HG02759 (cell line): ENCODE results near the gene DNLZ.

Experiments used
- ATAC-seq: cut with Tn5 transposase; IDR thresholded peaks from one replicate; pipeline ENCODE4 v1.9.1; 2021; ENCODE audit warnings: mild to moderate bottlenecking, moderate library complexity; ENCODE audit not compliant: unreplicated experiment

DNLZ gene

GRCh38 chr9:136333486-136333885 lies 30.1 kb downstream of the DNLZ start:
- ATAC-seq: no peak

DNA sequence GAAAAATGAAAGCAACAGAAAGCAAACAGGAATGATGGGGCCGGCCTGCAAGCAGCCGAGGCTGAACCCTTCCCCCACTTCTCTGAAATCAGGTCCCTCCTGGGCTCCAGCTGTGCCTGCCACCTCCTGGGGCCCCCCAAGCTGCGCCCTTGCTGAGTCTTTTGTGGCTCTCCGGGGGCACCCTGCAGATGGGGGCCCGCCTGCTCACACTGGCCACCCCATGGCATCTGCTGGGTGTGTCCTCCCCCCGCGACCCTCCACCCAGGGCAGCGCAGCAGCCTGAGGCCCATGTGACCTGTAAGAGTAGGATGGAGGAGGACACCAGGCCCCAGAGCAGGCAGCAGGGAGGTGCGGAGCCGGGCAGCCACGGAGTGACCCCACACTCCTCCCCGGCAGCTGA lies 30.5 kb downstream of the DNLZ start:
- no peak for ATAC-seq

- ATAC-seq: no peak
Measured at GRCh38 chr9:136332482-136332983, 31.0 kb downstream of the DNLZ start.

GRCh38 chr9:136331556-136332481 lies 31.7 kb downstream of the DNLZ start:
- no peak for ATAC-seq

DNA sequence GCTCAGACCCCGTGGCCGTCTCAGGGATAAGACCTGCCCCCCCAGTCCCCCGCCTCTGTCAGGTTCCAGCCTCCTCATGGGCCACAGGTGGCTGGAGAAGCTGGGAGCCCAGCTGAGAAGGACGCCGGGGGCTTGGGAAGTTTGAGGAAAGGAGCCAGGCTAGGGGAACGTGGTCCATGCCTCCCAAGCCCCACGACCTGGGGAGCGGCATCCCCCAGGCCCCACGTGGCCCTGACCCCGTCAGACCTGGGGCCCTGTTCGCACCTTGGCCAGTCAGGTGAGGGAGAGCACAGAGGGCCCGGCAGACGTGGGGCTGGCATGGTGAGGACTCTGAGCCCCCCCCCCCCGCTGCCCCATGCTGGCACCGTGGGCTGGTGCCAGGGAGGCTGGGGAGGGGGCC lies 32.5 kb downstream of the DNLZ start:
- ATAC-seq: no peak

DNA sequence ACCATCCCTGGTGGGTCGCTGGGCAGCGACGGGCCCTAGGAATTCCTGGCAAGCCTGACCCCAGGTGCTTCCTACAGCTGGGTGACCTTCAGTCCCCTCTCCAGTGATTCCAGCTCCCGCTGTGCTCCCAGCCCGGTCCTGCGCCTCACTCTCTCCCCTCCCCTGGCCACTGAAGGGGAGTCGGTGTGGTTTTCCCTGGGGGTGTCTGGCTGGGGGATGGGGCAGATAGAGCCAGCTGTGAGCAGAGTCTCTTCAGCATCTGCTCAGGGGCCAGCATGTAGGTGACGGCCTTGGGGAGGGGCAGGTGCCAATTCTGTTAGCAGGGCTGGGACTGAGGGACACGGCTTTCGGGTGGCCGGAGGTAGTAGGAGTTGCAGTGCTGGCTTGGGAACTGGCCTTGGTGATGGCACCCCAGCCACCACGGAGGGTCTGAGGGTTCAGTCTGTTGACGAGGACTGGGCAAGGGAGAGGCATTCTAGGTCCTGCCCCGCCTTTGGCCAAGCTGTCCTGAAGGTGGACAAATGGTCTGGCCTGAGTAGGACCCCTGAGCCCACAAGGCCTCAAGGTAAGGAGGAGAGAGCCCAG lies 33.0 kb downstream of the DNLZ start:
- no peak for ATAC-seq

DNA sequence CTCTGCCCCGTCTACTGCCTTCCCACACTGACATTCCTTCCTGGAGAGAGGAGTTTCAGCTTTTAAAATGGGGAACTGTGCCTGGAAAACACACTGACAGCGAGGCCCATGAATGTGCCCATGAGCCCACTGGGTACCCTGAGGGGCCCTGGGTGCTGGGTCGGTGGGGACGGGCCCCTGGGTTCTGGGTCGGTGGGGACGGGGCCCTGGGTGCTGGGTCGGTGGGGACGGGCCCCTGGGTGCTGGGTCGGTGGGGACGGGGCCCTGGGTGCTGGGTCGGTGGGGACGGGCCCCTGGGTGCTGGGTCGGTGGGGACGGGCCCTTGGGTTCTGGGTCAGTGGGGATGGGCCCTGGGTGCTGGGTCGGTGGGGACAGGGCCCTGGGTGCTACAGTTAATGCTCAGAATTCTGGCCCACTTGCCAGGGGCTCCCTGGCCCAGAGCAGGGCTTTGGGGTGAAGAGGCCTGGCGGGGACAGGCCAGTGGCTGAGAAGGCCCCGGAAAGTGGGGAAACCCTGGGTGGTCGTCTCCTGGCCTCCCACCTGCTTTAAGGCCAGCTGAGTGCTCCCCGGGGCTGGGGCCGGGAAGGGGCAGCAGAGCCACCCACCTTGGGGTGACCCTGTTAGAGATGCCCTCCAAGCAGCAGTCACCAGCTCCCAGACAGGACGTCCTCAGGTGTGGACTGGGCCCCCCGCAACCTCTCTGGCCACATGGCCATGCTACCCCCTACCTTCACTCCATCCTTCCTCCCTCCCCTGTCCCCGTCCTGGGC lies 33.7 kb downstream of the DNLZ start:
- ATAC-seq: no peak

DNA sequence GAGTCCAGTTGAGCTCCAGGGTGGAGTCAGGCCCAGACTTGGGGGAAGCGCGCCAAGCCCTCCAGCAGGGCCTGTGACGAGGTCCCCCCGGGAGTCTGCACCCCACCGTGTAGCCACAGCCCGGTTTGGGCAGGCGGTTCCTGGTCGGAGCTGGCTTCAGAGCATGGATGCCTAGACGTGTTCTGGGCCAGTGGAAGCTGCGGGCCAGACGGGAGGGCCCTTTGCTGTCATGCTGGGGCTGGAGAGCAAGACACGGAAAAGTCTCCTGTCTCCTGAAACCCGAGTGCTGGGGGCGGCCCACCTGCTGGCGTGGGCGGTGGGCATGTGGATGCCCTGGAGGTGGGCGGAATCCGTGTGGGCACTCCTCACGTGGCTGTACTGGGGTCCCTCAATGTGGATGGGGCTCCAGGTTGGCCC lies 34.3 kb downstream of the DNLZ start:
- no peak for ATAC-seq

DNA sequence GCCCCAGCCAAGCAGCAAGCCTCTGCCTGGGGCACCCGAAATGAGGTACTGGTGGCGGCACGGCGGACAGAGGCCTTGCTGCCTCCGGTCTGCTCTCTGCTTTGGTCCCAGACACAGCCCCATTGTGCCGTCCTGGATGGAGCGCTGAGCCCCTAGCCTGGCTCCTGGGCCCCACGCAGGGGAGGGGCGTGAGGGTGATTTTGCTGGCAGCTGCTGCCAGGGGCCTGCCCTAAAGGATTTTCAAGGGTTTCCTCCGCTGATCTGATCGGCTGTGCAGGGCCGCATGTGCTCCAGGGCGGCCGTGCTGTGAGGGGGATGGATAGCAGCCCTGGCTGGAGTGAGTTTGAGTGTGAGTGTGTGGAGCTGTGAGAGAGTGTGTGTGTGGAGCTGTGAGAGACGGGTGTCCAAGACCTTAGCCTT lies 34.9 kb downstream of the DNLZ start:
- ATAC-seq: no peak

- no peak for ATAC-seq
Measured at GRCh38 chr9:136328011-136328621, 35.4 kb downstream of the DNLZ start.

GRCh38 chr9:136327304-136327974 lies 36.1 kb downstream of the DNLZ start, which contains the start of gene GPSM1:
TSS of gene GPSM1 (plus strand) at chr9:136327539. CDS start at chr9:136327696, 157 bp downstream.
- ATAC-seq: no peak

- ATAC-seq: no peak
Measured at GRCh38 chr9:136326761-136327303, 36.7 kb downstream of the DNLZ start.

- no peak for ATAC-seq
Measured at GRCh38 chr9:136326061-136326760, 37.3 kb downstream of the DNLZ start.

GRCh38 chr9:136325358-136325757 lies 38.2 kb downstream of the DNLZ start:
- no peak for ATAC-seq

GRCh38 chr9:136324501-136325300 lies 38.8 kb downstream of the DNLZ start:
- no peak for ATAC-seq

DNA sequence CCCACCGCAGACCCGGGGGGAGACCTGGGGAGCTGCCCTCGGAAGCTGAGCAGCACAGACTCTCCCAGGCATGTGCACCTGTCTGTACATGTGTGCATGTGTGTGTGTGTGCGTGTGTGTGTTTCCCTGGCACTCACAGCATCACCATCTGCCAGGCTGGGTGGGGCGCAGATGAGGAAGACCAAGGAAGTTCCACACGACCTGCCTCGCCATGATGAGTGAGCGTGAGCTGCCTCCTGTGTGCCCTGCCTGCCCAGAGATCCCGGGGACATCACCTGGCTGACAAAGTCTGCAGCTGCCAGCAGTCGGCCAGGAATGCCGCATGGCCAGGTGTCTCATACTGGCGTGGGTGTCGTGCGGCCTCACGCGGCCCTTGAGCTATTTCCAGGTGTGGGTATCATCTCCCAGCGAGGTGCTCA lies 40.2 kb downstream of the DNLZ start:
- no peak for ATAC-seq

- ATAC-seq: no peak
Measured at GRCh38 chr9:136322756-136323330, 40.7 kb downstream of the DNLZ start.

DNA sequence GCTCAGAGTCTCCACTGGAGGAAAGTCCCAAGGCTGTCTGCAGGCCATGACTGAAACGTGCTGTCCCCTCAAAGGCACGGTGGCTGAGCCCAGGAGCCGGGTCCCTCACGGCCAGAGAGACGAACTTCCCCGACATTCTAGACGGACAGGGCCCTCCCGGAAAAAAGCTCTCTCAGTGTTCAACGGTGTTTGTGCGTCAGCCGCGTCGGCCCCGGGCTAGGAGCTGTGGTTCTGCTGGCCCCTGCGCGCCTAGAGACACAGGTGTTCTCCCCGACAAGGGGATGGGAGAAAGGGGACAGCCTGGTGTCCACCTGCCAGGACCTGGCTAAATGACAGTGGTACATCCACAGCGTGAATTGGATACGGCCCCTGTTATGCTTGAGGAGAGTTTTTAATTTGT lies 42.0 kb downstream of the DNLZ start:
- ATAC-seq: no peak
